NB4 (cell line): ENCODE data around the gene PYGM.
A peak's percentile ranks its signal among the peaks of the same experiment; 100 is the strongest.

Source experiments
- DNase-seq: peaks from one replicate; pipeline ENCODE4 v3.0.0; 2010; ENCODE audit warnings: low read depth
- H3K4me3 ChIP-seq: one replicate; pipeline ENCODE4 v1.5.1; 2011; ENCODE audit warnings: mild to moderate bottlenecking, low read depth, low read length, moderate library complexity
- MYC ChIP-seq: IDR thresholded peaks from 2 replicates; pipeline ENCODE4 v1.6.1; 2011; ENCODE audit warnings: low read depth, low read length
- POLR2A ChIP-seq: IDR thresholded peaks from 2 replicates; pipeline ENCODE4 v1.6.1; 2011; ENCODE audit warnings: mild to moderate bottlenecking; ENCODE audit not compliant: insufficient read length; ENCODE audit errors: extremely low read depth
- TF ChIP-seq, protein P1 (sequence below): IDR thresholded peaks from one replicate; pipeline ENCODE4 v1.5.1; 2012; ENCODE audit warnings: low read depth, low read length
- TF ChIP-seq, protein P2 (sequence below): IDR thresholded peaks from 2 replicates; pipeline ENCODE4 v1.6.1; 2011; ENCODE audit warnings: low read depth, low read length

Gene PYGM

DNA sequence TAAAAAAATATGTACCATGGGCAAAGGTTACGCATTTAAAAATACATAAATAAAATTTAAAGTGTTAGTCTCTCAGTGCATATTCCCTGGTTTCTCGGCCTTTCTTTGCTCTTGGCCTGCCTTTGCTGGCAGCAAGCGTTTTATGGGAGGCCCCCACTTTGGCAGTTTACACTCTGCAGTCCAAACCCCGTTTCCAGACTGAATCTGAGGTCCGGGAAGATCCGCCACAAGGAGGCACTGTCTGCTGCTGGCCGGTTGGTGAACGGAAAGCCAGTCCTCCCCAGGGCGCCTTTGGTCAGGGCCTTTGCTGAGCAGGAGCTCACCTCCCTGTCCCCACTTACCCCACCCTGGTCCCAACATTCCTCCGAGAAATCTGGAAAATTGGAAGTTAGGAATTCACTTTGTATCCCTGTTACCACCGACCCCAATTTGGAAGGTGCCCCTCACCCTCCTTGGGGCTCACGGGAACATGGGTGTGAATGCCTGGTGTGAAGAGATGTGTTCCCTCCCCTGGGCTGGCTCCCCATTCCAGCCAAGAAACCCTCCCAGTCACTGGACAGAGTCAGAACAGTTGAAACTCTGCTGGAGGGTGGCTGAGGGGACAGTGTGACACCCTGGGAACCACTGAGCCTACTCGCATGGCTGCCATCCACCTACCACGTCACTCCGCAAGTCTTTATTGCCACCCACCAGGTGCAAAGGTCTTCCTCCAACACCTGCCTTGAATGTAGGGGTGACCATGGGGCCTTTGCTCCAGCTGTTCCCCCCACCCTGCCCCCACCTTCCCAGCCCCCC lies 27.9 kb upstream of the PYGM start:
- peak; percentile 76 for DNase-seq
- TF ChIP-seq, protein P1, sequence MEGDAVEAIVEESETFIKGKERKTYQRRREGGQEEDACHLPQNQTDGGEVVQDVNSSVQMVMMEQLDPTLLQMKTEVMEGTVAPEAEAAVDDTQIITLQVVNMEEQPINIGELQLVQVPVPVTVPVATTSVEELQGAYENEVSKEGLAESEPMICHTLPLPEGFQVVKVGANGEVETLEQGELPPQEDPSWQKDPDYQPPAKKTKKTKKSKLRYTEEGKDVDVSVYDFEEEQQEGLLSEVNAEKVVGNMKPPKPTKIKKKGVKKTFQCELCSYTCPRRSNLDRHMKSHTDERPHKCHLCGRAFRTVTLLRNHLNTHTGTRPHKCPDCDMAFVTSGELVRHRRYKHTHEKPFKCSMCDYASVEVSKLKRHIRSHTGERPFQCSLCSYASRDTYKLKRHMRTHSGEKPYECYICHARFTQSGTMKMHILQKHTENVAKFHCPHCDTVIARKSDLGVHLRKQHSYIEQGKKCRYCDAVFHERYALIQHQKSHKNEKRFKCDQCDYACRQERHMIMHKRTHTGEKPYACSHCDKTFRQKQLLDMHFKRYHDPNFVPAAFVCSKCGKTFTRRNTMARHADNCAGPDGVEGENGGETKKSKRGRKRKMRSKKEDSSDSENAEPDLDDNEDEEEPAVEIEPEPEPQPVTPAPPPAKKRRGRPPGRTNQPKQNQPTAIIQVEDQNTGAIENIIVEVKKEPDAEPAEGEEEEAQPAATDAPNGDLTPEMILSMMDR, result peak; percentile 91
- TF ChIP-seq, protein P2, sequence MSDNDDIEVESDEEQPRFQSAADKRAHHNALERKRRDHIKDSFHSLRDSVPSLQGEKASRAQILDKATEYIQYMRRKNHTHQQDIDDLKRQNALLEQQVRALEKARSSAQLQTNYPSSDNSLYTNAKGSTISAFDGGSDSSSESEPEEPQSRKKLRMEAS, result no peak
- H3K4me3 ChIP-seq, result no peak overlapping the region

- TF ChIP-seq, protein P2, result no peak
- TF ChIP-seq, protein P1, result no peak
- no peak for TF ChIP-seq POLR2A
- no peak for TF ChIP-seq MYC
- DNase-seq, result no peak
These were observed 26.5 kb upstream of the PYGM start for GRCh38 chr11:64786308-64786707.

DNA sequence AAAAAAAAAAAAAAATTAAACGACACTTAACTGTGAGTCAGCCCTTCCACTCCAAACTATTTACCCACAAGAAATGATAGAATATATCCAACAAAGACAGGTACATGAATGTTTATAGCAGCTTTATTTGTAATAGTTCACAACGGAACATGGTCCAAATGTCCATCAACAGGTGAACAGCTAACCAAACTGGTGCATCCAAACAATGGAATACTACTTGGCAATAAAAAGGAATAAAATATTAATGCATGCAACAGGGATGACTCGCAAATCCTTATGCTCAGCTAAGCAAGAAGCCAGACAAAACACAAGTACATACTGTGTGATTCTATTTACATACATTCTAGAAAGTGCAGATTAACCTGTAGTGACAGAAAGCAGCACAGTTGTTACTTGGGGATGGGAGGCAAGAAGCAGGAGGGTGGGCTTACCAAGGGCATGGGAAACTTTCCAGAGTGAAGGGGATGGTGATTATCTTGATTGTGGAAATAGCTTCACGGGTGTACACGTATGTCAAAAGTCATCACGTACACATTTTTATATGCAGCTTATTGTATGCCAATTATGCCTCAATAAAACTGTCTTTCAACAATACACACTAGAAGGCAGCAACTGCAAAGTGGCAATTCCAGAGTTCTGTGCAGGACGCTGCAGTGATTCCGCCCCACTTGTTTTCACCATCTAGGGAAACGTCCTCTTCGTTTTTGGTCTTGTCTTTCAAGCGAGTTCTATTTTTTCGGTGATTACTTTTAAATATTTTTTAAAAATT lies 25.2 kb upstream of the PYGM start:
- no peak for DNase-seq
- TF ChIP-seq POLR2A, result no peak
- TF ChIP-seq MYC, result no peak
- TF ChIP-seq, protein P2, result no peak
- TF ChIP-seq, protein P1, result no peak
- no peak overlapping the region for H3K4me3 ChIP-seq

More at GRCh38 chr11:64786308-64786707, 26.5 kb upstream of the PYGM start:
- no peak overlapping the region for H3K4me3 ChIP-seq

- TF ChIP-seq, protein P2, result peak; percentile 43; the same call in 1 of the 2 replicates
- TF ChIP-seq, protein P1, result no peak
- TF ChIP-seq MYC (peak; percentile 66), POLR2A (peak; percentile 81)
- peak; percentile 100 for DNase-seq
- peak within 1 kb of the TSS; percentile 91 for H3K4me3 ChIP-seq
These were observed 18.9 kb upstream of the PYGM start, which contains the start of gene SF1 for GRCh38 chr11:64778473-64779298. Gene SF1, minus strand, starts transcription at chr11:64778542. Its CDS starts 150 bp downstream, at chr11:64778392.

DNA sequence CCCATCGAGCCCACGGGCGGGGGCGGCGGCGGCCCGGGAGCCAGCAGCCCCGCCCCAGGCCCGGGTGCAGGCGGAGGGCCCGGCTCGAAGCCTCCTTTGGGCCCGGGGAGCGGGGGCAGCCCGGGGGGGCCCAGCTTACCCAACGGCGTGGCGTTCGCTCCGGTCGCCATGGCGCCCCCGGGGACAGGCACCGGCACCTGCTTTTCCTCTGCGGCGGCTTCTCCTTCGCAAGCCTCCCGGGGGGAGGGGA lies 18.4 kb upstream of the PYGM start:
- TF ChIP-seq, protein P1, result no peak
- no peak for TF ChIP-seq MYC
- TF ChIP-seq, protein P2, result no peak
- TF ChIP-seq POLR2A, result no peak
- H3K4me3 ChIP-seq, result peak overlapping the region; percentile 60
- DNase-seq, result no peak
